Left cardiac atrium (tissue), 4 donors: ENCODE data around the gene UCHL5. TPM values are rescaled to one million over a fixed set of nuclear protein-coding genes. Genes with fewer than 3 reads are reported as not detected.
"Not testable (repeated sequence)": the region's sequence is repeated elsewhere in the genome, so short reads cannot be mapped to it uniquely, and the experiment has no call there.

Experiments used
- ATAC-seq, 2 donors: fragments of 200-7000 bp; cut with Tn5 transposase; one replicate each; pipeline ENCODE4 v1.9.1; 2020; ENCODE audit warnings: mild to moderate bottlenecking in 2 of 2, moderate library complexity in 2 of 2
- DNase-seq: peaks from one replicate; pipeline ENCODE4 v3.0.0-alpha.2; 2020
- intact Hi-C, 2 donors: fragments of 100-400 bp; cut with DNase I; formaldehyde crosslinking; loops; one replicate each; pipeline versions ENCODE4 v1.14.1 to v1.15.1; 2022 to 2023
- total RNA-seq, 2 donors: library from RNA; stranded (reverse); fragmentation: NEBNext Ultra II Directional; extraction: Animal tissue kit (Norgen Biotek cat#: 25700); gene quantifications; one replicate each; pipeline ENCODE4 v1.2.1, GENCODE V29; 2021
- donor health status: DM: no; HTN: yes; CAD: no.
- donor health status: DM: no; HTN: yes; CAD: no; lungs with severe emphysema.
- donor health status: DM: yes; HTN: yes; CAD: no.
- donor health status: Dilated cardiomyopathy.

Gene UCHL5
- total RNA-seq, 2 donors from 2014 or later = 28.1 to 33.6 TPM

- no peak for ATAC-seq
- intact Hi-C loops = no loop called here
- no peak for DNase-seq
Measured at GRCh38 chr1:193069748-193070385, 10.7 kb upstream of the UCHL5 start.

DNA sequence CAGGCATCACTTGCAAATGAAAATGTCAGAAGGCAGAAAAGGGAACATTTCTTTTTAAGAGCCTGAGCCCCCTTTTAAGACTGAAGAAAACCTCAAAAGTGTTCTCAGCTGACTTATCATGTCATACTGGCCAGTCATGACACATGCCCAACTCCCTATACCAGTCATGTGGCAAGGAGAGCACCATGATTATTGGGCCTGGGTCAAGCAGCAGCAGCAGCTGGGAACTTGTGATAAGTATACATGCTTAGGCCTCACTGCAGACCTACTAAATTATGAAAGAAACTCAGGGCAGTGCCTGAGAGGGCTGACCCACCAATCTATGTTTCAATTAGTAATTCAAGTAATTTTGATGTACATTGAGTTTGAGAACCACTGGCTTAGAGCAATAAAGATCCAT is 8.9 kb upstream of the UCHL5 start:
- DNase-seq (no peak), ATAC-seq (no peak)
- intact Hi-C loops = no loop called here

DNA sequence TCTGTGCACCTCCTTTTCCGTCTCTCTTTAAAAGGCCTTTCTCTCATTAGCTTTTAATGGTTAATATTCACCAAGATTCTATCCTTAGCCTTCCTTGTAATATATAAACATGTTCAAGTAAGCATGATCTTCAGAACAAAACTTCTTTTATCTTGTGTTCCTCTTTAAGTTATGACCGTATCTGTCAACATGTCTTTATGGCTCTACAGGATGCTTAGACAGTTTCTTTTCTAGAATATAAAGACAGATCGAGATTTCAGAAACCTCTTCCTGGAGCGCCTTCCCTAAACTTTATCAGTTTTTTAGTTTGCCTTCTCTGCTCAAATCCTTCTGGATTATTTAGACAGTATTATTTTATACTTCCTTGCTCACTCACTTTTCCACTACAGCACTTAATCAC is 7.4 kb upstream of the UCHL5 start:
- no peak for ATAC-seq
- no peak for DNase-seq
- intact Hi-C loops = no loop called here

- DNase-seq (no peak), ATAC-seq (no peak)
- intact Hi-C loops = no loop called here
Measured at GRCh38 chr1:193065954-193066353, 6.8 kb upstream of the UCHL5 start.

GRCh38 chr1:193062698-193063463 is 3.7 kb upstream of the UCHL5 start:
- no peak for ATAC-seq
- intact Hi-C loops = loop anchor here in 1 of 2 donors (5.0 kb wide), 1 partner anchor 39 kb away; no protein-coding TSS in a partner anchor
- no peak for DNase-seq

- ATAC-seq = no peak
- DNase-seq = no peak
- intact Hi-C loops = loop anchor here in 1 of 2 donors (5.0 kb wide), 1 partner anchor 41 kb away; no protein-coding TSS in a partner anchor
Measured at GRCh38 chr1:193060938-193061337, 1.8 kb upstream of the UCHL5 start.

- ATAC-seq (no peak), DNase-seq (no peak)
- intact Hi-C loops = loop anchor here in 1 of 2 donors (5.0 kb wide), 1 partner anchor 42 kb away; no protein-coding TSS in a partner anchor
Measured at GRCh38 chr1:193060406-193060805, 1.2 kb upstream of the UCHL5 start.

DNA sequence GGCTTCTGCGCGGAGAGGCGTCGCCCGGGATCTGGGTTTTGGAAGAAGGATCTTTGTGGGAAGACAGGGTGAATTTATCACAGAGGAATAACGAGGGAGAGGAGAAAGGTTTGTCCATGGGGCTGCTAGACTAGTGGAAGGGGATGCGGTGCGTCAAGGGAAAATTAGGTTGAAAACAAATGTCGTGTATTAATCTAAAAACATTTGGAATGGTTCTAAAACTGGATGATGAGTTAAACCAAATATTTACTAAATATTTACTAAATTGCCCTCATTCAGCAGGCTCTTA is 899 bp upstream of the UCHL5 start:
- ATAC-seq = no peak
- intact Hi-C loops = loop anchor here in 1 of 2 donors (5.0 kb wide), 1 partner anchor 42 kb away; no protein-coding TSS in a partner anchor
- DNase-seq = no peak

DNA sequence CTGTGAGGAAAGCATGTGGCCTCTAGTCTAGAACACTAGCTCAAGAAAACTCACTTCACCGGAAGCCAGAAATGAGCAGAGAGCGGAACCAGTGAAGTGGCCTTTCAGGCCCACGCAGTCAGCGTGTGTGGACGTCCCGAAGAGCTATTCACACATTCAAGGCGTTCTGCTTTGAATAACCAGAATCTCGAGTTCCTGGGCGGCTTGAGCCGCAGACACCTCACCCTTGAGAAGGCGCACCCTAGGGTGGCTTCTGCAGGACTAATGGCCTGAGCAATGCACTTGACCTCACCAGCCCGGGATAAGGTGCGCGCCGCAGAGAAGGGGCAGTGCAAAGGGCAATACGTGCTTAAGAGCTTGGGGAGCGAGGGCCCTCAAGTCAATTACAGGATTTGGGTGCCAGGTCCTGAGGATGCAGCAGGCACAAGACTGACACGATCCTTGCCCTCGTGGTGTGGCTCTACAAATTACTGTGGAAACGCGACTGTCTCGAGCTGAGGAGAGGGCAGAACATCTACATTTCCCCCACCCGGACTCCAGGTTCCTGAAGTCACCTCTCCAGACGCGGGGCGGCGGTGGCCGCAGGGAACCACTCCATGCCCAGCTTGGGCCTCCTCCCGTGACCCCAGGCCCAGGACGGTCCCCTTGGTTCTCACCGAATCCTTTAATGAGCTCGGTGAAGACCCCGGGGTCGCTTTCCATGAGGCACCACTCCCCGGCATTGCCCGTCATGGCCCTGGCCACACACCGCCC is 455 bp downstream of the UCHL5 start:
- ATAC-seq = peak; percentile 3 to 19
- DNase-seq = peak; percentile 35
- intact Hi-C loops = loop anchor here in 1 of 2 donors (5.0 kb wide), 1 partner anchor 64 kb away; the partner anchor contains the start of gene CDC73

DNA sequence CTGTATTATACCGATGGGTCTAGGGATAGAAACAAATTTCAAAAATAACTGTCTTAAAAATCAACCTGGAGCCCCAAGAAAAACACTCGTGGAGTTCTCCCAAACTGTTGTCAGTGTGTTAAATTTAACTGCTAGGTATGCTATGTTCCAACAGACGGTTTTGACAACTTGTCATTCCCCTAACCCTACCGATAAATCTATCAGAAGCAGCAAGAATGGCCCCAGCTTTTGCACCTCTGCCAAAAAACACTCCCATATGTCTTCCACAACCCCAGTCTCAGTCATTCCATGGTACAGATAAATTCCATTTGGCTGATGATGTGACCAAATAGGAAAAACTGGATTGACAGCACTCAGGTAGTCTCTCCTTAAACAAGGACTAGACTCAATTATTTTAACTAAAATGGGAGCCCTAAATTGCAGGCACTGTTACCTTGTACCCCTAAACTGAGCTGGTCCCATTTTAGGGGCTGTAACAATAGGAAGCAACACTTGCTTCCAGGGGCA is 4.9 kb downstream of the UCHL5 start:
- DNase-seq (no peak), ATAC-seq (no peak)
- intact Hi-C loops = no loop called here

- DNase-seq, ATAC-seq, intact Hi-C loops: not testable (repeated sequence)
Measured at GRCh38 chr1:193048913-193049312, 10.2 kb downstream of the UCHL5 start.

DNA sequence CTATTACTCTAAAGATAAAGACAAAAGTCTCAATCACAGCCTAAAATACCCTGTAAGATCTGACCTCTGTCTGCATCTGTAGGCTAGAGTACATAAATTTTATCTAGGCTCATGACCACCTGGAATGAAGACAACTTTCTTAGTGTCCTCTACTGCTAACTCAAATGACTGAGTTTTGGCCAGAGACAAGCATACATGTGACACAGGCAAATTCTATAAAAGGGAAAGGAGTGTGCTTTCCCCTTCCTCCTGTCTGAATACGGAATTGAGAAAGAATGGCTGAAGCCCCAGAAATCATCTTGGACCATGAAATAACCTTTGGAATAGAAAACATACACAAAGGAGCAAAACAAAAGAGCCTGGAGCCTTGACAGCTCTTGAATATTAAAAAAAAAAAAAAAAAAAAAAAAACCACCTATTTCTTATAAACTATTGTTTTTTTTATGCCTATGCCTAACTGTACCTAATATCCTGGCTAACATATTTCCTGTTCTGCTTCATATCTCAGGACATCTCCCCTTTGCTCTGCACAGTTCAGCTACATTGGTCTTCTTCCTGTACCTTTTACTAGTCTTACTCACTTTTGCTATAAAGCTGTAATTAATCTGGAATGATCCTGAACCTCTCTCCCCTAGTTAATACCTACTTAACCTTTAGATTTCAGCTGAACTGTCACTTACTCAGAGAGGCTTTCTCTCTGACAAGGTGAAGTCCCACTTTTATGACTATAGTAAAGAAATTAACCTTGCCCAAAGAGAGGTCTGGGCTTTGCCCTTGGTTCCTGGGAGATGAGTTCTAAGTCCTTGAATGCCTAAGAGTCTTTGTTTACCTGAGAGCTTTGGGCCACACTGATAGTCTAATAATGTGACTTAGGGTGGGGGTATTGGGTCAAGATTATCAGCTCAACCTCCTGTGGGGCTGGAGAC is 16.1 kb downstream of the UCHL5 start:
- intact Hi-C loops = no loop called here
- ATAC-seq = no peak
- no peak for DNase-seq

GRCh38 chr1:193040011-193040410 is 19.1 kb downstream of the UCHL5 start:
- intact Hi-C loops = no loop called here
- ATAC-seq = no peak

GRCh38 chr1:193036337-193037047 is 22.7 kb downstream of the UCHL5 start:
- intact Hi-C loops = no loop called here
- ATAC-seq = no peak
- DNase-seq = no peak

More at GRCh38 chr1:193040011-193040410, 19.1 kb downstream of the UCHL5 start:
- DNase-seq = no peak

GRCh38 chr1:193033610-193034009 is 25.6 kb downstream of the UCHL5 start:
- DNase-seq (no peak), ATAC-seq (no peak)
- intact Hi-C loops = no loop called here

DNA sequence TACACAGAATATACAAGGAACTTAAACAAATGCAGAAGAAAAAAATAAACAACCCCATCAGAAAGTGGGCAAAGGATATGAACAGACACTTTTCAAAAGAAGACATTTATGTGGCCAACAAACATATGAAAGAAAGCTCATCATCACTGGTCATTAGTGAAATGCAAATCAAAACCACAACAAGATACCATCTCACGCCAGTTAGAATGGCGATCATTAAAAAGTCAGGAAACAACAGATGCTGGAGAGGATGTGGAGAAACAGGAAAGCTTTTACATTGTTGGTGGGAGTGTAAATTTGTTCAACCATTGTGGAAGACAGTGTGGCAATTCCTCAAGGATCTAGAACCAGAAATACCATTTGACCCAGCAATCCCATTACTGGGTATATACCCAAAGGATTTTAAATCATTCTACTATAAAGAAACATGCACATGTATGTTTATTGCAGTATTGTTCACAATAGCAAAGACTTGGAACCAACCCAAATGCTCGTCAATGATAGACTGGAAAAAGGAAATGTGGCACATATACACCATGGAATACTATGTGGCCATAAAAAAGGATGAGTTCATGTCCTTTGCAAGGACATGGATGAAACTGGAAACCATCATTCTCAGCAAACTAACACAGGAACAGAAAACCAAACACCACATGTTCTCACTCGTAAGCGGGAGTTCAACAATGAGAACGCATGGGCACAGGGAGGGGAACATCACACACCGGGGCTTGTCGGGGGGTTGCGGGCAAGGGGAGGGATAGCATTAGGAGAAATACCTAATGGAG is 26.3 kb downstream of the UCHL5 start:
- intact Hi-C loops, DNase-seq, ATAC-seq: not testable (repeated sequence)

GRCh38 chr1:193031431-193031830 is 27.7 kb downstream of the UCHL5 start:
- no peak for ATAC-seq
- intact Hi-C loops = no loop called here

More at GRCh38 chr1:193031431-193031830, 27.7 kb downstream of the UCHL5 start:
- no peak for DNase-seq
